ENCODE data around the gene WNT16. TPM values are rescaled to one million over a fixed set of nuclear protein-coding genes. Genes with fewer than 3 reads are reported as not detected.
A peak's percentile ranks its signal among the peaks of the same experiment; 100 is the strongest.

WNT16 gene
- total RNA-seq (ENCODE audit: unreplicated experiment), result not detected
- long read RNA-seq, result 0 reads

DNA sequence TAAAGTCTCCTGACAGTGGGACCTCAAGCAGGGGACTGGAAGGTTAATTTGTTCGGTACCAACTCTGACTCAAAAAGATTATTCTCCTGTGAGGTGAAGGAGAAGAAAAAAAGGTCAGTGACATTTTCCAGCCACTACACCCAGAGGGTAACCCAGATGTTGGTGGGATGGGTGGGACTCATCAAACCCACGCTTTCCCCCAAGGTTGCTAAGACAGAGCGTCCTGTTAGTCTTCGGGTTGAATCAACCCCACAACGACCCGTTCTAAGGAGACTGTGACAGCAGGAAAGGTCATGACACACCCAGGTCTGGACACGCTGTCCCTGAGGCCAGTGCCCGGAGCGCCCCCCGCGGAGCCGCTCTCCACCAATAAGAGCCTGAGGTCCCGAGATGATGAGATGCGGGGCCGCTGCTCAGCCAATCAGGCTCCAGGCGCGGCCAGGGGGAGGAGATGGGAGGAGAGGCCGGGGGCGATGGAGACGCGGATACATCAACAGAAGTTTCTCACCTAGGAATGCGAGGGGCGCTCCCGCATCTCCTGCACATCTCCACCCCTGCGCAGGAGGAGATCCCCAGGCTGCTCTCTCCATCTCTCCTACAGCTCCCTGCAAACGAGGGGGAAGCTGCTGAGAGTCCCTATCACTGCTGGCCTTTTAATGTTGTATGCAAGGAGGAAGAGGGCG is at the start of gene WNT16:
TSS of gene WNT16 (plus strand) at position 493 of the 683 bp plus-strand sequence. CDS start 293 bp downstream, outside the sequence.
- peak; percentile 69 for DNase-seq
- H3K27ac Mint-ChIP-seq (ENCODE audit: unreplicated experiment), result no peak within 1 kb of the TSS
- peak within 1 kb of the TSS; percentile 92 for H3K4me3 Mint-ChIP-seq (ENCODE audit: unreplicated experiment)
- H3K4me1 Mint-ChIP-seq (ENCODE audit: low read depth, unreplicated experiment), result peaks cover 3% of the 10 kb centered on the region
- peaks cover 6% of the 10 kb centered on the region for H3K27me3 Mint-ChIP-seq (ENCODE audit: unreplicated experiment)
- H3K36me3 Mint-ChIP-seq (ENCODE audit: unreplicated experiment), result no peaks in the 10 kb centered on the region
- H3K9me3 Mint-ChIP-seq (ENCODE audit: unreplicated experiment), result peaks cover 2% of the 10 kb centered on the region
- TF ChIP-seq, protein P1, sequence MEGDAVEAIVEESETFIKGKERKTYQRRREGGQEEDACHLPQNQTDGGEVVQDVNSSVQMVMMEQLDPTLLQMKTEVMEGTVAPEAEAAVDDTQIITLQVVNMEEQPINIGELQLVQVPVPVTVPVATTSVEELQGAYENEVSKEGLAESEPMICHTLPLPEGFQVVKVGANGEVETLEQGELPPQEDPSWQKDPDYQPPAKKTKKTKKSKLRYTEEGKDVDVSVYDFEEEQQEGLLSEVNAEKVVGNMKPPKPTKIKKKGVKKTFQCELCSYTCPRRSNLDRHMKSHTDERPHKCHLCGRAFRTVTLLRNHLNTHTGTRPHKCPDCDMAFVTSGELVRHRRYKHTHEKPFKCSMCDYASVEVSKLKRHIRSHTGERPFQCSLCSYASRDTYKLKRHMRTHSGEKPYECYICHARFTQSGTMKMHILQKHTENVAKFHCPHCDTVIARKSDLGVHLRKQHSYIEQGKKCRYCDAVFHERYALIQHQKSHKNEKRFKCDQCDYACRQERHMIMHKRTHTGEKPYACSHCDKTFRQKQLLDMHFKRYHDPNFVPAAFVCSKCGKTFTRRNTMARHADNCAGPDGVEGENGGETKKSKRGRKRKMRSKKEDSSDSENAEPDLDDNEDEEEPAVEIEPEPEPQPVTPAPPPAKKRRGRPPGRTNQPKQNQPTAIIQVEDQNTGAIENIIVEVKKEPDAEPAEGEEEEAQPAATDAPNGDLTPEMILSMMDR (IDR thresholded peaks at IDR 0.05; ENCODE audit: partially characterized antibody, unreplicated experiment), result no peak

DNA sequence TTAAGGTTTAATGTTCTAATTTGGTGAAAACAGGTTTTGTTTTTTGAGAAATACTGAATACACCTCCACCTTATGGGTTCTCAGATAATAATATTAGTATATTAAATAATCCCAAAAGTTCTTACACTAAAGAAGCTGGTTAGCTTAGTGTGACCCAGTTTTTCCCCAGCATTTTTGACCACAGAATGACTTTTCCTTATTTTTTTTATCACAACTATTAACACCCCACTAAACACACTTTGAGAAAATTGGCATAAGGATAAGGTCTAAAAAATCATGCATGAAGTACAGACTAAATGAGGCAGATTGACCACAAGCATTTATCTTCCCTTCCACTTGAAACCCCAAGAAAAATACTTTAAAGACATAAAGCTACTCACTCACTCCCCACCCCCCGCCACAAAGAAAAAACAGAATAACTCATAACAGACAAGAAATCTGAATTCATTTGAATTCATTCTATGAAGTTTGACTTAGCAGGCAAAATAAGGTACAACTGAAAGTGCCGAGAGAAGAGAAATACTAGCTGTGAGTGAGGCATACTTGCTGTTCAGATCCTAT is 49.7 kb upstream of the WNT16 start:
- DNase-seq, result no peak
- Mint-ChIP-seq H3K27me3 (ENCODE audit: unreplicated experiment) (peaks cover 2% of the 10 kb centered on the region), H3K9me3 (ENCODE audit: unreplicated experiment) (no peaks in the 10 kb centered on the region), H3K4me1 (ENCODE audit: low read depth, unreplicated experiment) (no peaks in the 10 kb centered on the region), H3K27ac (ENCODE audit: unreplicated experiment) (no peak overlapping the region), H3K36me3 (ENCODE audit: unreplicated experiment) (peaks cover 5% of the 10 kb centered on the region), H3K4me3 (ENCODE audit: unreplicated experiment) (no peak overlapping the region)
- TF ChIP-seq, protein P1 (IDR thresholded peaks at IDR 0.05; ENCODE audit: partially characterized antibody, unreplicated experiment), result no peak

GRCh38 chr7:121279822-121280221 is 49.0 kb upstream of the WNT16 start:
- no peak for DNase-seq
- no peak overlapping the region for H3K4me3 Mint-ChIP-seq (ENCODE audit: unreplicated experiment)
- no peak overlapping the region for H3K27ac Mint-ChIP-seq (ENCODE audit: unreplicated experiment)
- H3K9me3 Mint-ChIP-seq (ENCODE audit: unreplicated experiment), result peaks cover 1% of the 10 kb centered on the region
- peaks cover 10% of the 10 kb centered on the region for H3K36me3 Mint-ChIP-seq (ENCODE audit: unreplicated experiment)
- no peaks in the 10 kb centered on the region for H3K4me1 Mint-ChIP-seq (ENCODE audit: low read depth, unreplicated experiment)
- TF ChIP-seq, protein P1 (IDR thresholded peaks at IDR 0.05; ENCODE audit: partially characterized antibody, unreplicated experiment), result no peak
- peaks cover 2% of the 10 kb centered on the region for H3K27me3 Mint-ChIP-seq (ENCODE audit: unreplicated experiment)

DNA sequence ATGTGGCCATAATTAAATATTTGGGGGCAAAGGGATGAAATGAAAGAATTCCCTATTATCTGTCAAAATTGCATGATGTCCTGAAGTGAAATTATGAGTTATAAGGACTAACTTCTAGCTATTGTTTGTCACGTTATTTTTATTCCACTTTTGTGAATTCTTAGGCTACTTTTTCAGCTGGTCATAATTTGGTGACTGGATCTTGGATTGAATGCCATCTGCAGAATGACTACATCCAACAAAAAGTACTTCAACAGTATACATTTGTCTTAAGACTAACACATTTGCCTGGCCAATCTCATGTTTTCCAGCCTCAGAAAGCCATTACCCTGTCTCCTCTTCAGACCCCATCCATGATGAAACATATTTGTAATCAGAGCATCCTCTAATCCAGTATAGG is 48.1 kb upstream of the WNT16 start:
- Mint-ChIP-seq H3K4me1 (ENCODE audit: low read depth, unreplicated experiment) (no peaks in the 10 kb centered on the region), H3K27ac (ENCODE audit: unreplicated experiment) (no peak overlapping the region), H3K27me3 (ENCODE audit: unreplicated experiment) (peaks cover 2% of the 10 kb centered on the region), H3K9me3 (ENCODE audit: unreplicated experiment) (peaks cover 7% of the 10 kb centered on the region), H3K4me3 (ENCODE audit: unreplicated experiment) (no peak overlapping the region), H3K36me3 (ENCODE audit: unreplicated experiment) (peaks cover 19% of the 10 kb centered on the region)
- DNase-seq, result no peak
- TF ChIP-seq, protein P1 (IDR thresholded peaks at IDR 0.05; ENCODE audit: partially characterized antibody, unreplicated experiment), result no peak

DNA sequence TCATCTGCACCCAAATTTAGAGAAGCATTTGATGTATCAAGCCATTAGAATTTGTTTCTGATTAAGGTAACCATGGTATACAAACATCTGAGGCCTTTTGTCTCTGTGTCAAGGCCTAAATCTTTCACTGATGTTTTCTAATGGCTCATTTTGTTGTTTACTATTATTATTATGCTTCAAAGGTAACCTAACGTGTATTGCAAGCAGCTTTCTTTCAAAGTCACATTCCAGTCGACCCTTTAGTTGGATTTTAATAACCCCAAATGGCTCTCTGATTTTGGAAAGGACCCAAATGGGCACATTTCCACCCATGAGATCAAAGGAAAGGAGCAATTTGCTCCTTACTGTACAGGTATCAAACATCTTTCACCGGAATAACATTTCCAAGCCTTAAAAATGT is 46.7 kb upstream of the WNT16 start:
- Mint-ChIP-seq H3K27me3 (ENCODE audit: unreplicated experiment) (peaks cover 2% of the 10 kb centered on the region), H3K4me3 (ENCODE audit: unreplicated experiment) (no peak overlapping the region), H3K4me1 (ENCODE audit: low read depth, unreplicated experiment) (no peaks in the 10 kb centered on the region), H3K27ac (ENCODE audit: unreplicated experiment) (no peak overlapping the region), H3K36me3 (ENCODE audit: unreplicated experiment) (peaks cover 19% of the 10 kb centered on the region), H3K9me3 (ENCODE audit: unreplicated experiment) (peaks cover 7% of the 10 kb centered on the region)
- no peak for DNase-seq
- TF ChIP-seq, protein P1 (IDR thresholded peaks at IDR 0.05; ENCODE audit: partially characterized antibody, unreplicated experiment), result no peak
